Stimulated activated CD8-positive, alpha-beta memory T cell treated with anti-CD3 and anti-CD28 coated beads, Interleukin-2, amount 100 ng/mL, for 48 hours (primary cell): ENCODE results near the gene PSORS1C2.

ENCODE experiments used
- DNase-seq, 2 donors: peaks; one replicate each; pipeline ENCODE4 v3.0.0-alpha.2; 2020; ENCODE audit warnings: low read depth in 2 of 2

The PSORS1C2 gene

GRCh38 chr6:31114541-31114878, 24.4 kb downstream of the PSORS1C2 start, which contains the start of gene PSORS1C1:
TSS of gene PSORS1C1 (plus strand) at chr6:31114800. CDS start at chr6:31129633, 14,833 bp downstream.
- DNase-seq, result no peak

GRCh38 chr6:31113861-31114540, 24.9 kb downstream of the PSORS1C2 start:
- DNase-seq, result no peak

DNA sequence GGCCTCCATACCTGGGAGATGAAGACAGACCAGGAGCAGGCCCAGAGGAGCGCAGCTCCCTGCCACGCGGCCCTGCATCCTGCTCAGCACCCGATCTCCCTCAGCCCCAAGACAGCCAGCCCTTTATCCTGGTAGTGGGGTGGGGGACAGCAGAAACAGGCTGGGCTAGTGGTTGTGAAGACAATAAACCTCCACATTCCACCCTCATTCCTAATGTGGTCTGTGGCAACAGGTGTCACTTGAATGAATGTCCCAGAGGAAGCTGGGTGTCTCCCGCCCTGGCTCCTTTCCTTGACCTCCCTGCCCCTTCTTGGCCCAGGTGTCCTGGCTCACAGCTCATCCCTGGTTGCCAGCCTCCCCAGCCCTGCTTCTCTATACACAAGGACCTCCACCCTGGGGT, 26.4 kb downstream of the PSORS1C2 start, which contains the start of gene C6orf15:
Gene C6orf15 (minus strand): TSS at position 98 of the 400 bp plus-strand sequence. CDS start 20 bp downstream, at position 78.
- DNase-seq, result no peak

DNA sequence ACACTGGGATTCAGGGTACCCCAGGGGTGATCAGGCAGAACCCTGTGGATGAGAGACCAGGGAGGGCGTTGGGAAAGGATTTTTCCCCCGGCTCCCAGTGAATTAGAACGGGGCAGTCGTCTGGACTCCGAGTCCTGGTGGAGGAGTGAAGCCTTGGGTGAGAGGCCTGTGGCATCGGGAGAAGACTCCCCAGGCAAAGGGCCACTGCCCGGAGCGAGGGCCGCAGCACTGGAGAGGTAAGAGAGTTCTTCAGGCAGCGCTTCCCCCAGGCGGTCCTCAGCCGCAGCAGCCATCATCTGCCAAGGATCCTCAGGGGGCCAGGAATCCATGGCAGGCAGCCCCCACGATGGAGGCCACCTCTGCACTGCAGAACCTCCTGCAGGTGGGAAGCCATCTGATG, 27.2 kb downstream of the PSORS1C2 start:
- no peak for DNase-seq

DNA sequence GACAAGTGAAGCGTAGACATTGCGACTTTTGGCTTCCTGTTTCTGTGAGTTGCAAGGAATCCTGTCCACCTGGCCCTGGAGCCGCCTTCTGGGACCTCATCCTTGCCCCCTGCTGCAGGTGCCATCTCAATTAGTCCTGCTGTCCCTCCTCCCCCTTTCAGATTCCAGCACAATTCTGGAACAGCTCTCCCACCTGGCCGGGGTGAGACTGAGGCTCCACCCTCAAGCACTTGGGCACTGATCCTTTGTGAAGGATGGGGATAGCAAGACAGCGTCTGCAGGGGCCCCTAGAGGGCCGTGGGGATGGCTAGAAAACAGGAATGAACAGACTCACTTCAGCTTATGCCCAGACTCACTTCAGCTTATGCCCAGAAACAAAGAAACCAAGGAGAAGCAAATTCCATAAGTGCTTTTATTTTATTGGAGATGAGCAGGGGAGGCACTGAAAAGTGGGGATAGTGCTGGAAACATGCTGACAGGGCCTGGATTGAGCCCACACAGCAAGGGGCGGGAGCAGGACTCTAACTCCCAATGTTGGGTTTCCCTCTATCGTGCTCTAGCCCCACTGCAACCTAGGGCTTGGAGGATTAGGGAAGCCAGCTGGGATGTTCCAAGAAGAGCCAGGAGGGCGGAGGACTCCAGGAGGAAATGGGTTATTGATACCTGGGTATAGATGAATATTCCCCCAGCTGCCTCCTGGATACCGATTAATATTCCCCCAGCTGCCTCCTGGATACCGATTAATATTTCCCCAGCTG, 27.9 kb downstream of the PSORS1C2 start:
- no peak for DNase-seq

- no peak for DNase-seq
Measured at GRCh38 chr6:31107052-31107451, 31.8 kb downstream of the PSORS1C2 start.

DNA sequence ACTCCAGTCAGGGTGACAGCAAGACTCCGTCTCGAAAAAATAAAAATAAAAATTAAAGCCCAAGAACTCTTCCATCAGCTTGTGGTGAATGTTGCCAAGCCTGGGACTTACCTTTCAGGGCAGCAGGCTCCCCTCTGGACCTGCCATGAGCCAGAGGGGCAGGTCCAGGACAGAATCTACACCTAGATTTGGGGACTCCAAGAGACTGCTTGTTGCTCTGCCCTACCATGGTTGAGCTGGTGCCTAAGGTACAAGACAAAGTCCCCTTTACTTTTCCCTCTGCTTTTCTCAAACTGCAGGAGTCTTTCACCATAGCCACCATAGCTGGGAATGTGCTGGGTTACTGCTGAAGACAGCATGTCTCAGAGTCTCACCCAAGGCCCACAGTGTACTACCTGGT, 35.7 kb downstream of the PSORS1C2 start:
- DNase-seq, result no peak

DNA sequence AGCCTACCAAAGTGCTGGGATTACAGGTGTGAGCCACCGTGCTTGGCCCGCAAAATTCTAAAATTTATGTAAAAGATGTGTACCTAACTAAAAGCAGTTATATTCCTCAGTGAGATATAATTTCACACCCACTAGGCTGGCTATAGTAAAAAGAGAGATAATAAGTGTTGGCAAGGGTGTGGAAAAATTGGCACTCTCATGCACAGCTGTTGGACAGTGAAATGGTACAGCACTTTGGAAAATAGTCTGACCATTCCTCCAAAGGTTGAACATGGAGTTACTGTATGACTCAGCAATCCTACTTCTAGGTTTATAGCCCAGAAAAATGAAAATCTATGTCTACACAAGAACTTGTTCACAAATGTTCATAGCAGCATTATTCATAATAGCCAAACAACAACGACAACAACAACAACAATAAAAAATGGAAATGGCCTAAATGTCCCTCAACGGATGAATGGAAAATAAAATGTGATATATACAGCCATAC, 40.4 kb downstream of the PSORS1C2 start:
- no peak for DNase-seq

DNA sequence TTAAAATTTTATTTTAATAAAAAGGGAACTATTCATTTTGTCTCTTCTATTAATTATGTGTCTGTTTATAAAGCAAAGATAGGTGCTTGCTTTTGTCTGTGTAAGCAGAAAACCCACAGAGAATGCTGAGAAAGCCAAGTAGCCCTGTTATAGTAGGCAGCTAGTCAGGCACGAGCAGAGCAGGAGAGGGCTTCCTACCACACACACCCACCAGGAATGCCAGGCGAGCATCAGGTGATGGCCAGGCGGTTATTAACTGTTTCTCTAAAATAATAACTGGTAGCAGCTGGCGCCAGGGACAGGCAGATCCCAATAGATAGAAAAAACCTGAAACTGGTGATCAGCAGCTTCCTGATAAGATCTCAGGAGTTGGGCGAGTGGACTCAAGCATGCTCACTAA, 42.2 kb downstream of the PSORS1C2 start:
- DNase-seq, result no peak

DNA sequence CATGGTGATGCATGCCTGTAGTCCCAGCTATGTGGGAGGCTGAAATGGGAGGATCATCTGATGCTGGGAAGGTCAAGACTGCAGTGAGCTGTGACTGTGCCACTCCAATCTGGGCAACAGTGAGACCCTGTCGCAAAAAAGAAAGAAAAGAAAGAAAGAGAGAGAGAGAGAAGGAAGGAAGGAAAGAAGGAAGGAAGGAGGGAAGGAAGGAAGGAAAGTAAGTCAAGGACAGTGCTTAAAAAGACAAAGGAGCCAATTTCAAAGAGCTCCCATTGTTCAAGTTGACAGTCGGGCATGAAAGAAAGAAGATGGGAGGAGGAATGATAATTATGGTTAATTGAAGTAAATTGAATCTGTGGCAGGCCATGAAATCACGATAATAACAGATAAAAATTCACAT, 42.7 kb downstream of the PSORS1C2 start:
- no peak for DNase-seq

- DNase-seq, result no peak
Measured at GRCh38 chr6:31094389-31094881, 44.4 kb downstream of the PSORS1C2 start.

DNA sequence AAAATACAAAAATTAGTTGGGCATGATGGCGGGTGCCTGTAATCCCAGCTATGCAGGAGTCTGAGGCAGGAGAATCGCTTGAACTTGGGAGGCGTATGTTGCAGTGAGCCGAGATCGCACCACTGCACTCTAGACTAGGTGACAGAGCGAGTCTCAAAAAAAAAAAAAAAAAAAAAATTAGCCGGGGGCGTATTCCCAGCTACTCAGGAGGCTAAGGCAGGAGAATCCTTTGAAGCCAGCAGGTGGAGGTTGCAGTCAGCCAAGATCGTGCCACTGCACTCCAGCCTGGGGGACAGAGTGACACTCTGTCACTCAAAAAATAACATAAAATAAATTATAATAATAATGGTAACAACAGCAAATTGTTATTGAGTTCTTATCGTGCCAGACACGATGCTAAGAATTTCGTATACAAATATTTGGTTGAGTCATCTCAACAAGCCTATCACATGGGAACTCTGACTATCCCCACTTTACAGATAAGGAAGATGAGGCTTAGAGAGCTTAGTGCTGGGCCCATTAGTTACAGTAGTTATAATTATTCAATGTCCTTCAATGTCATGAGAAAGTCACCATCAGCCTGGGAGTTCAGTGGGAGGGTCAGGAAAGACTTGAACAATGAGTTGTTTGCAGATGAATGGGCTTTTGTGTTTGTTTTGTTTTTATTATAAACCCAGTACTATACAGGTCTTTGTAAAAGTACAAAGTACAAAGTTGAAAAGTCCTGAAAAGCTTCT, 45.9 kb downstream of the PSORS1C2 start:
- no peak for DNase-seq

- DNase-seq, result no peak
Measured at GRCh38 chr6:31092238-31092637, 46.6 kb downstream of the PSORS1C2 start.

- no peak for DNase-seq
Measured at GRCh38 chr6:31091680-31092079, 47.2 kb downstream of the PSORS1C2 start.

GRCh38 chr6:31090973-31091364, 47.9 kb downstream of the PSORS1C2 start:
- no peak for DNase-seq

GRCh38 chr6:31090275-31090972, 48.4 kb downstream of the PSORS1C2 start:
- no peak for DNase-seq
